ENCODE data around the gene CDT1.
A peak's percentile ranks its signal among the peaks of the same experiment; 100 is the strongest.

CDT1 gene

DNA sequence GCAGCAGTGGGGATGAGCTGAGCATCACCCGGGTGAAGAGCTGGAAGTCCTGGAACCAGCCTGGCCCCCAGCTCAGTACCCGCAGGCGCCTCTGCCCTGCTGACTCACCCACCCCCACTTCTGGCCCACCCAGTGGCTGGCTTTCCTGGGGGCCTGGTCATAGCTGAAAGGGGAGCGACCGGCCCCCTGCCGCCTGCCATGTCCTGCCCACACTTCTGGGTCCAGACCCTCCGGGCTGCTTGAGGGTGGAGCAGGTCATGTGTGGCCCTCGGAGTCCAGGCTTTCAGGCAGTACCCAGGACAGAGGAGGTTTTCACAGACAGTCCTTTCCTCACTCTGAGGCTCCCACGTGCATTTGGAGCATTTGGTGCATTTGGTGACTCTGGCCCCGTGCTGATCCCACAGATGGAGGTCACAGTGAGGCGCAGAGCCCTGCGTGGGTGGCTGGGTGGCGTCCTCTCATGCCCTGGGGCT is 11.5 kb upstream of the CDT1 start:
- H3K4ac ChIP-seq (ENCODE audit: low read depth in 1 of 2, low read length in 2 of 2) = no peak overlapping the region
- H3K36me3 ChIP-seq (ENCODE audit: control insufficient read depth in 1 of 2, insufficient read depth in 2 of 2, low read depth in 1 of 2, low read length in 2 of 2) = no peaks in the 10 kb centered on the region
- H2AFZ ChIP-seq (ENCODE audit: low read depth, low read length) = no peak overlapping the region
- H3K18ac ChIP-seq (ENCODE audit: low read depth in 1 of 2, low read length in 2 of 2) = no peak overlapping the region
- peaks cover 31% of the 10 kb centered on the region for H3K4me1 ChIP-seq (ENCODE audit: control insufficient read depth, insufficient read depth, low read depth, low read length)
- 87% methylated on average over 13 of the region's 13 CpGs for WGBS
- no peak overlapping the region for H3K9ac ChIP-seq (ENCODE audit: low read length)
- DNase-seq = no peak
- H3K9me3 ChIP-seq (ENCODE audit: control insufficient read depth, low read length) = no peaks in the 10 kb centered on the region
- H3K23ac ChIP-seq (ENCODE audit: low read length in 2 of 2) = no peak overlapping the region
- no peak overlapping the region for H4K91ac ChIP-seq (ENCODE audit: low read length)
- H3K4me3 ChIP-seq (ENCODE audit: insufficient read depth in 1 of 2, low read depth in 1 of 2, low read length in 2 of 2) = no peak overlapping the region
- no peak overlapping the region for H3K14ac ChIP-seq (ENCODE audit: low read length in 2 of 2)
- H2BK12ac ChIP-seq (ENCODE audit: low read length in 2 of 2) = no peak overlapping the region
- no peaks in the 10 kb centered on the region for H3K79me1 ChIP-seq (replicated peaks; ENCODE audit: low read length, poor library complexity, severe bottlenecking)
- no peak overlapping the region for H2BK5ac ChIP-seq (ENCODE audit: low read depth, low read length, poor library complexity, severe bottlenecking)
- H2BK15ac ChIP-seq (ENCODE audit: low read depth, poor library complexity, severe bottlenecking) = no peak overlapping the region
- H3K27ac ChIP-seq (ENCODE audit: low read length, poor library complexity, severe bottlenecking) = no peak overlapping the region
- H2AK5ac ChIP-seq (ENCODE audit: low read length, severe bottlenecking) = no peak overlapping the region
- H3K4me2 ChIP-seq (ENCODE audit: low read length, poor library complexity, severe bottlenecking) = no peak overlapping the region
- peaks cover 4 to 31% of the 10 kb centered on the region in 2 experiments for H3K27me3 ChIP-seq (ENCODE audit: control insufficient read depth in 1 of 2, insufficient read depth in 1 of 2, low read length in 2 of 2)
- no peak overlapping the region for H2BK120ac ChIP-seq (ENCODE audit: low read depth, low read length)
- H4K8ac ChIP-seq (ENCODE audit: low read length) = no peak overlapping the region

DNA sequence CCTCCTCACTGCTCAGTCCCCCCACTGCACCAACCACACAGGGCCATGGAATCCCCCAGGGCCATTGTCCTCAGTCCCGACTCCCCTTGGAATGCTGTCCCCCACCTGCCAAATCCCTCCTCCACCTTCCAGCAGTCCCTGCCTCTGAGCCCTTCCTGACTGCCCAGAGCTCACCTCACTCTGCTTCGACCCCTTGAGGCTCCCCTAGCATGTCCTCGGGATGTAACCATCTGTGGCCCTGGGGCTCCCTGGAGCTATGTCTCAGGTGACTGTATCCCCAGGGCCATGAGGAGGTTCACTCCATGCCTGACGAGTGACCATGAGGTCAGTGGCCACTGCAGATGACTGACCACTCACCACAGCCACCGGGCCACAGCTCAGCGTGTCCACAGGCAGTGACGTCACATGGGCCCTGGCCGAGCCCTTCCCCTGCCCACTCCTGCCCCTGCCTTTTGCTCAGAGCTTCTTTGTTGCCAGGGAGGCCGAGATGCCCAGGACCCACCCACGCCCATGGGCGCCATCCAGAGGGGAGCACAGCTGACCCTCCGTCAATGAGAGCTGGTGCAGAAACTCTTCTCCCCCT is 10.8 kb upstream of the CDT1 start:
- H3K23ac ChIP-seq (ENCODE audit: low read length in 2 of 2) = no peak overlapping the region
- H2AK5ac ChIP-seq (ENCODE audit: low read length, severe bottlenecking) = no peak overlapping the region
- no peak overlapping the region for H3K4ac ChIP-seq (ENCODE audit: low read depth in 1 of 2, low read length in 2 of 2)
- 91% methylated on average over 12 of the region's 12 CpGs for WGBS
- peak overlapping the region in 1 of 2 experiments; percentile 19 for H2BK12ac ChIP-seq (ENCODE audit: low read length in 2 of 2)
- no peak overlapping the region for H4K8ac ChIP-seq (ENCODE audit: low read length)
- H3K27me3 ChIP-seq (ENCODE audit: control insufficient read depth in 1 of 2, insufficient read depth in 1 of 2, low read length in 2 of 2) = peaks cover 4 to 31% of the 10 kb centered on the region in 2 experiments
- H3K9me3 ChIP-seq (ENCODE audit: control insufficient read depth, low read length) = no peaks in the 10 kb centered on the region
- H3K14ac ChIP-seq (ENCODE audit: low read length in 2 of 2) = no peak overlapping the region
- no peak overlapping the region for H3K4me3 ChIP-seq (ENCODE audit: insufficient read depth in 1 of 2, low read depth in 1 of 2, low read length in 2 of 2)
- H3K18ac ChIP-seq (ENCODE audit: low read depth in 1 of 2, low read length in 2 of 2) = no peak overlapping the region
- no peaks in the 10 kb centered on the region for H3K36me3 ChIP-seq (ENCODE audit: control insufficient read depth in 1 of 2, insufficient read depth in 2 of 2, low read depth in 1 of 2, low read length in 2 of 2)
- H2BK120ac ChIP-seq (ENCODE audit: low read depth, low read length) = no peak overlapping the region
- H2BK15ac ChIP-seq (ENCODE audit: low read depth, poor library complexity, severe bottlenecking) = peak overlapping the region; percentile 6
- H2AFZ ChIP-seq (ENCODE audit: low read depth, low read length) = no peak overlapping the region
- peaks cover 31% of the 10 kb centered on the region for H3K4me1 ChIP-seq (ENCODE audit: control insufficient read depth, insufficient read depth, low read depth, low read length)
- H3K79me1 ChIP-seq (replicated peaks; ENCODE audit: low read length, poor library complexity, severe bottlenecking) = no peaks in the 10 kb centered on the region
- H3K9ac ChIP-seq (ENCODE audit: low read length) = no peak overlapping the region
- H3K4me2 ChIP-seq (ENCODE audit: low read length, poor library complexity, severe bottlenecking) = no peak overlapping the region
- no peak overlapping the region for H4K91ac ChIP-seq (ENCODE audit: low read length)
- DNase-seq = no peak
- no peak overlapping the region for H3K27ac ChIP-seq (ENCODE audit: low read length, poor library complexity, severe bottlenecking)
- H2BK5ac ChIP-seq (ENCODE audit: low read depth, low read length, poor library complexity, severe bottlenecking) = no peak overlapping the region

DNA sequence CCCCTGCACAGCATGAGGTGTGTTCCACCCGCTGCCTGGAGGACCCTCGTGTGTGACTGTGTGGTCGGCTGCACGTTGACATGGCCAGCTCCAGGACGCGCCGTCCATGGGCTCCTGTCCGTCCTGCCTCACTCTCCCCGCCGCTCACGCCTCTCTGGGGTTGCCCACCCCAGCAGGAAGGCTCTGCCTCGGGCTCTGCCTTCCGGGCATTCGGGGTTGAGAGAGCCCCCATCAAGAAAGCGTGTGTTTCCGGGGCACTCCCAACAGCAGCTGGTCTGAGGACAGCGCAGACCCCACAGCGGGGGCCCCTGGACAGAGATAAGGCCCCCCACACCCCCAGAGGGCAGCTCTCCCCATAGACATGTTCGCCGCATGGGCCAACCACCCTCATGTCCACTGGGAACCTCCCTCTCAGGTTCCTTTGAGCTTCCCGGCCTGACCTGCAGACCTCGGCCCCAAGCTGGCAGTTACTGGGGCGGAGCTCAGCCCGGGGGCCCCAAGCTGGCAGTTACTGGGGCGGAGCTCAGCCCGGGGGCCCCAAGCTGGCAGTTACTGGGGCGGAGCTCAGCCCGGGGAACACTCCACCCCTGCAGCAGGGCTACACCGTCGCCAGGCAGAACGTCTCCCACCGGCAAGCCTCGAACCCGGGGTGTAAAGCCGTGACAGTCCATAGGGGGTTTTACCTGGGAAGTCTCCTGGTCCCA is 10.2 kb upstream of the CDT1 start:
- Histone ChIP-seq H3K79me1 (replicated peaks; ENCODE audit: low read length, poor library complexity, severe bottlenecking) (no peaks in the 10 kb centered on the region), H4K8ac (ENCODE audit: low read length) (no peak overlapping the region), H3K4ac (ENCODE audit: low read depth in 1 of 2, low read length in 2 of 2) (no peak overlapping the region), H3K9me3 (ENCODE audit: control insufficient read depth, low read length) (no peaks in the 10 kb centered on the region), H3K4me2 (ENCODE audit: low read length, poor library complexity, severe bottlenecking) (no peak overlapping the region), H4K91ac (ENCODE audit: low read length) (peak overlapping the region; percentile 25), H2BK5ac (ENCODE audit: low read depth, low read length, poor library complexity, severe bottlenecking) (no peak overlapping the region), H3K36me3 (ENCODE audit: control insufficient read depth in 1 of 2, insufficient read depth in 2 of 2, low read depth in 1 of 2, low read length in 2 of 2) (no peaks in the 10 kb centered on the region), H3K9ac (ENCODE audit: low read length) (no peak overlapping the region), H2AFZ (ENCODE audit: low read depth, low read length) (no peak overlapping the region), H3K4me1 (ENCODE audit: control insufficient read depth, insufficient read depth, low read depth, low read length) (peaks cover 31% of the 10 kb centered on the region), H2AK5ac (ENCODE audit: low read length, severe bottlenecking) (no peak overlapping the region), H3K27me3 (ENCODE audit: control insufficient read depth in 1 of 2, insufficient read depth in 1 of 2, low read length in 2 of 2) (peaks cover 4 to 31% of the 10 kb centered on the region in 2 experiments), H2BK15ac (ENCODE audit: low read depth, poor library complexity, severe bottlenecking) (peak overlapping the region; percentile 6), H3K14ac (ENCODE audit: low read length in 2 of 2) (no peak overlapping the region), H3K18ac (ENCODE audit: low read depth in 1 of 2, low read length in 2 of 2) (no peak overlapping the region), H2BK120ac (ENCODE audit: low read depth, low read length) (no peak overlapping the region), H3K27ac (ENCODE audit: low read length, poor library complexity, severe bottlenecking) (no peak overlapping the region), H3K4me3 (ENCODE audit: insufficient read depth in 1 of 2, low read depth in 1 of 2, low read length in 2 of 2) (no peak overlapping the region), H3K23ac (ENCODE audit: low read length in 2 of 2) (no peak overlapping the region), H2BK12ac (ENCODE audit: low read length in 2 of 2) (peak overlapping the region in 1 of 2 experiments; percentile 19)
- WGBS = 72% methylated on average over 35 of the region's 35 CpGs
- DNase-seq = no peak

DNA sequence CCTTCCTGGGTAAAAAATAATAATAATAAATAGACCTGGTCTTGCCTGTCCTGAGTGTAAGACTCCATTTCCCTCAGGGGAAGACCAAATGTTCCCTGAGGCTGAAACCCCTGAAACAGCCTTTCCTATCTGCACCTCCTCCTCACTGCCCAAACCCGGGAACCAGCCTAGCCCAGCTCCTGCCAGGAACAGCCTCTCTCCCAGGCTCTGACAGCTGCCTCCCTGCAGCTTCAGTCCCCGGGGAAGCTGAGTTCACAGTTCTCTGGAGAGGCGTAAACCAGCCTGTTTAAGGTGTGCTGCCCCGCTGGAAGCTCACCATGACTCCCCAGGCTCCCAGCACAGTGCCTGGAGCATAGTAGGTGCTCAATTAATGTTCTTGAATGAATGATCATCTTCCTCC is 7.3 kb upstream of the CDT1 start:
- no peak overlapping the region for H2AK5ac ChIP-seq (ENCODE audit: low read length, severe bottlenecking)
- peaks cover 16% of the 10 kb centered on the region for H3K4me1 ChIP-seq (ENCODE audit: control insufficient read depth, insufficient read depth, low read depth, low read length)
- H2AFZ ChIP-seq (ENCODE audit: low read depth, low read length) = no peak overlapping the region
- no peak overlapping the region for H3K4me3 ChIP-seq (ENCODE audit: insufficient read depth in 1 of 2, low read depth in 1 of 2, low read length in 2 of 2)
- no peak overlapping the region for H3K23ac ChIP-seq (ENCODE audit: low read length in 2 of 2)
- no peak overlapping the region for H3K4ac ChIP-seq (ENCODE audit: low read depth in 1 of 2, low read length in 2 of 2)
- H3K27ac ChIP-seq (ENCODE audit: low read length, poor library complexity, severe bottlenecking) = no peak overlapping the region
- no peak overlapping the region for H4K91ac ChIP-seq (ENCODE audit: low read length)
- H3K9ac ChIP-seq (ENCODE audit: low read length) = no peak overlapping the region
- H3K27me3 ChIP-seq (ENCODE audit: control insufficient read depth in 1 of 2, insufficient read depth in 1 of 2, low read length in 2 of 2) = peaks cover 4 to 27% of the 10 kb centered on the region in 2 experiments
- no peak overlapping the region for H4K8ac ChIP-seq (ENCODE audit: low read length)
- H3K18ac ChIP-seq (ENCODE audit: low read depth in 1 of 2, low read length in 2 of 2) = no peak overlapping the region
- no peak overlapping the region for H2BK5ac ChIP-seq (ENCODE audit: low read depth, low read length, poor library complexity, severe bottlenecking)
- H3K79me1 ChIP-seq (replicated peaks; ENCODE audit: low read length, poor library complexity, severe bottlenecking) = no peaks in the 10 kb centered on the region
- no peak overlapping the region for H3K14ac ChIP-seq (ENCODE audit: low read length in 2 of 2)
- no peak overlapping the region for H2BK120ac ChIP-seq (ENCODE audit: low read depth, low read length)
- H3K4me2 ChIP-seq (ENCODE audit: low read length, poor library complexity, severe bottlenecking) = no peak overlapping the region
- WGBS = no CpG with 5 or more reads among the region's 4 CpGs
- peaks cover 0 to 8% of the 10 kb centered on the region in 2 experiments for H3K36me3 ChIP-seq (ENCODE audit: control insufficient read depth in 1 of 2, insufficient read depth in 2 of 2, low read depth in 1 of 2, low read length in 2 of 2)
- no peak overlapping the region for H2BK15ac ChIP-seq (ENCODE audit: low read depth, poor library complexity, severe bottlenecking)
- no peak overlapping the region for H2BK12ac ChIP-seq (ENCODE audit: low read length in 2 of 2)
- H3K9me3 ChIP-seq (ENCODE audit: control insufficient read depth, low read length) = no peaks in the 10 kb centered on the region
- no peak for DNase-seq

Measured in mesenchymal stem cell (in vitro differentiated cells and primary cell).